HG03095 (cell line): ENCODE measurements around the gene DENND1A.
"Not testable (repeated sequence)": the region's sequence is repeated elsewhere in the genome, so short reads cannot be mapped to it uniquely, and the experiment has no call there.

Experiments used
- ATAC-seq: cut with Tn5 transposase; IDR thresholded peaks from one replicate; pipeline ENCODE4 v1.9.1; 2021; ENCODE audit warnings: moderate library complexity; ENCODE audit not compliant: unreplicated experiment

Gene DENND1A

DNA sequence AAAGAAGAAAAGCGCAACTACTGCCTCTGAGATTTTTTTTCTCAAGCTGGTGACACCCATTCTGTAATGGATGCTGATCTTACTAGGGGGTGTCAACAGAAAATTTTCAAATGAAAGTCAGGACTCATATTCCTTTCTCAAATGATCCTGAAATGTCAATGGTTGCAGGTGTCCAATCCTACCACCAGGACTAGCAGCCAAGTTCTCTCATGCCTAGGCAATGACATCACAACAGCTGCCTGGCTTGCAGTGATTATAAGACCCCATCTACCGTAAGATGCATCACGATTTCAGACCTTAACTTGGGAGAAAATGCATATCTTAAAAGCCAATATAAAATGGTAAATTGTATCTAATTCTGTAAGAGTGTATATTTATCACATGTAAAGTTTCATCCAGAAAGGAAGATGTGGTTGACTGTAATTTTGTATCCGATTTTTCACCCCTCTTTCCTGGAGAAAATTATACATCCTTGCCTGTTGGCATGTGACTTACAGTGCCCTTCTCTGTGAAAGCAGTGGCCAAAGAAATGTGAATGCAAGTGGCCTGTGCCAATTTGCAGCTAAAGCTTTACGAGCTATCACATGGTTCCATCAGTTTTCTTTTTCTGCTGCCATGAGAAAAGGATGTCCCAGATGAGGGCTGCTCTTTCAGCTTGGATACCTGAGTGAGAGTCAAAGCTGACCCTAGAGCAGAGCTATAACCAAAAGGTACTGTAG lies 104.4 kb downstream of the DENND1A start:
- no peak for ATAC-seq

DNA sequence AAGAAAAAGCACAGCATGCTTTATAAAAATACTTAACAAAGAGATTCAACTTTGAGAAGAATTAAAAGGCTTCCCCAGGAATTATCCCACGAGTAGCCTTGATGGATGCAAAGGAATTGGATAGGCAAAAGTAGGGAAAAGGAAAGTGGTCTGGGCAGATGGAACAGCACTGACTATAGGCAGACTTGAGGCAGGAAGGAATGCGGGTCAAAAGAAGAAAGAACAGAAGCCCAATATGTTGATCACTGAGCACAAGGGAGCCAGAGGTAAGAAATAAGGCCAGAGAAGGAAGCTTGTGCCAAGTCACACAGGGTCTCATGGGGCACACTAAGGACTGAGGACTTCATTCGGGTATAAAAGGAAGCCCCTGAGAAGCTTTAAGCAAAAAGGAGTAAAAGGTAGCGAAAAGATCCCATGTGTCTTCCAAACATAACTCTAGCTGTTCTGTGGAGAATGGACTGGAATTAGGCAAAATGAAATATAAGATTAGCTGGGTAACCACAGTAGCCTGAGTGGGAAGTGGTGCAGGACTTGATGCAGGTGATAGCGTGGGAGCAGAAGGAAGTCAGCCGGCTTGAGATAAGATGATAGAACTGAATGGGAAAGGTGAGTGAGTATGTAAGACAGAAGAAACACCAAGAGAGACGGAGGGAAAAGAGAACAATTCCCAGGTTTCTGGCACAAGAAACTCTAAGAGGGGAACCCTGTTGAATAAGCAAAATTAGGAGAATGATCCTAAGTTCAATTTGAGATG lies 106.6 kb downstream of the DENND1A start:
- ATAC-seq, result no peak

DNA sequence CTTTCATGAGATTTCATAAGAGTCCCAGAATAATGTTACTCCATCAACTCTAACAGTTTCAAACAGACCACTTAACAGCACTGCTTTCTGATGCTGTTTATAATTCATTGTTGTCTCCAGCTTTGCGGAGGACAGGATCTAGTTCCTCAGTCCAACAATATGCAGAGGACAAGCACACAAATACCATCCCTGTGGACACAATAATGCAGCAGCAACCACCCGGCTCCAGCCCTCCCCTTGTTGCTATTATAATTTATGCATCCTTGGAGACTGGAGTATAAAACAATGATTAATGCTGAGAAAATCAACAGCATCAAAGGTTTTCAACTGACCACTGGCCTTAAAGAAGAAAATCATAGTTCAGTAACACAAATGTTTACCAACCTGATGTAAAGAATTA lies 108.3 kb downstream of the DENND1A start:
- no peak for ATAC-seq

DNA sequence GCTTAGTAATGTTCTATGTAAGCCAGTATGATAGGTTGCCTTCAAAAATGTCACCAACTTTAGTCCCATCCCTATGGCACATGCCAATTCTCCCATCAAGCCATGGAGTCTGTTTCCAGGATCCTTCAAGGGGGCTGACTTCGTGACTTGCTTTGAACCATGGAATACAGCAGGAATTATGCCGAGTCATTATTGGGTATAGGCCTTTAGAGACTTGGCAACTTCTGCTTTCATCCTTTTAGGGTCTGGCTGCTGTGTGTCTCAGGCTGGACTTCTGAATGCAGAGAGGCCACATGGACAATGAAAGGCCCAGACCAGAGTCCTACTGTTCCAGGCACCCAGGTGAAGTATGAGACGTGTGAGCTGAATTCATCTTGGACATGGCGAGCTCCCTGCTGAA lies 109.8 kb downstream of the DENND1A start:
- ATAC-seq, result no peak

DNA sequence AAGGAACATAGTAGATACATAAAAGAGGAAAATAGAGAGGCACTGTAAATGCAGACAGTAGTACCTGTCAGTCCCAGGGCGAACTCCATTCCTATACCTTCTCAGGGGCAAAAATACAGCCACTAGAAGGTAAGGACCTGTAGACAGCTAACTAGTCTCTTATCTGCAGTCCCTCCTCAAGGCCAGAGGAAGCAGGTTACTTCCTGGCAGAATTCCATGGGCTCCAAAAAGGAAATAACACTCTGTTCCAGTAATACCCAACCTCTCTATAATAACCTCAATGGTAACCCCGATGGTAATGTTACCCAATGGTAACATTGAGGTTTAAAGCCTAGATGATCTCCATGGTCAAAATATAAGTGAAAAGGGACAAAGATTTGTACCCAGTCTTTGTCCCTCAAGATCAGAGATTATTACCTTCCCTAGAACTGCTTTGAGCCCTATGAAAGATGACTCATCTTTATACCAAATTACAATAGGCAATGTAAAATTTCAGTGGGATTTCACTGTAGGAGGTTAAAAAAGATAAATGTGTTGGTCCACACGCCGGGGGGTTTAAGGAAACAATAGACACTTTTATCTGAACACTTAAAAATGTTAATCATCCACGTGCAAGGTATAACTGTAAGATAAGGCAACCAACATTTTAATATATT lies 113.0 kb downstream of the DENND1A start:
- no peak for ATAC-seq

DNA sequence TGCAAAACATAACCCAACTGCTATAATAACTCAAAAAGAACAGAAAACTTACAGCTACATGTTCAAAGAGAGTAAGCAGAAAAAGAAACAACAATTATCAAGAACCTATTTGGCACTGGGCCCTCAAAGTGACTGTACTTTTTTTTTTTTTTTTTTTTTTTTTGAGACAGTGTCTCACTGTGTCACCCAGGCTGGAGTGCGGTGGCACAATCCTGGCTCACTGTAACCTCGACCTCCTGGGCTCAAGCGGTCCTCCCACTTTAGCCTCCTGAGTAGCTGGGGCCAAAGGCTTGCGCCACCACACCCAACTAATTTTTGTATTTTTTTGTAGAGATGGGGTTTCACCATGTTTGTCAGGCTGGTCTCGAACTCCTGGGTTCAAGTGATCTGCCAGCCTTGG lies 114.1 kb downstream of the DENND1A start:
- not testable (repeated sequence) for ATAC-seq

DNA sequence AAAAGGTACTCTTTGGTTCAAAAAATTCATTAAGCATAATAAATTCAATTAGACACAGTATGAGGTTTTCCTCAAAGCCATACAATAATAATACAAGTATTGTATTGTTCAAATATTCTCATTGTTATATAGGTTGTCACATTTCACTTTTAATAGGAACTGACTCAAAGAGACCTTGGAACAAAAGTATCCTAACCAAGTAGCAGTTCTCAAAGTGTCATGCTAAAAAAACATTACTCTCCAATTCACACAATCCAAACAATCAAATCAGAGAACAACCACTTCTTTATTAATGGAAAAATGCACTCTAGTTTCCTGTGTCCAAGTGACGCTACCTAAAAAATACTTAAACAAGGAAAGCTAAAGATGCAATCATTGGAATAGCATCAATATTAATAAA lies 115.4 kb downstream of the DENND1A start:
- ATAC-seq, result no peak

DNA sequence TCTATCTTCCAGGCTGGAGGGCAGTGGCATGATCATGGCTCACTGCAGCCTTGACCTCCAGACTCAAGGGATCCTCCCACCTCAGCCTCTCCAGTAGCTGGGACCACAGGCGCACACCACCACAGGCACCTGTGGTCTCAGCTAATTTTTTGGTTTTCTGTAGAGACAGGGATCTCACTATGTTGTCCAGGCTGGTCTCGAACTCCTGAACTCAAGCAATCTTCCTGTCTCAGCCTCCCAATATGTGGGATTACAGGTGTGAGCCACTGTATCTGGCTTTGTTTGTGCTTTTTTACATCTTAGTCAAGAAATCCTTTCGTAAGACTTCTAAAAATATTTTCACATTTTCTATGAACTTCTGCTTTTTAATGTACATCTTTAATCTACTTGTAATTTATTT lies 116.9 kb downstream of the DENND1A start:
- no peak for ATAC-seq

DNA sequence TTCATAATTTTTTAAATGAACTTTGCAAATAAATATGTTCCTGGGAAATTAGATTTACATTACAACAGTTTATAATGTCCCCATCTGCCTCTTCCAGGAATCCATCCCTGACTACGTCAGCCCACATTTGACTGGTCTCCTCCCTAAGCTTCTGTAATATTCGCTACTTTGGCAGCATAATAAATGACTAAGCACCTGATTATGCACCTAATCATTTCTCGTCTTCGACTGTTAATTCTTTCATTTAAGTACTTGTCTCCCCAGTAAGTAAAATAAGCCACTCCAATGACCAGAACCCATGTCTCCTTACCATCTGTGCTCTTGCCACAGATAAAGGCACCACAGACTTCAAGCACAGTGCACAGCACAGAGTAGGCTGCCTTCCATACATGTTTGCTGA lies 122.7 kb downstream of the DENND1A start:
- no peak for ATAC-seq

DNA sequence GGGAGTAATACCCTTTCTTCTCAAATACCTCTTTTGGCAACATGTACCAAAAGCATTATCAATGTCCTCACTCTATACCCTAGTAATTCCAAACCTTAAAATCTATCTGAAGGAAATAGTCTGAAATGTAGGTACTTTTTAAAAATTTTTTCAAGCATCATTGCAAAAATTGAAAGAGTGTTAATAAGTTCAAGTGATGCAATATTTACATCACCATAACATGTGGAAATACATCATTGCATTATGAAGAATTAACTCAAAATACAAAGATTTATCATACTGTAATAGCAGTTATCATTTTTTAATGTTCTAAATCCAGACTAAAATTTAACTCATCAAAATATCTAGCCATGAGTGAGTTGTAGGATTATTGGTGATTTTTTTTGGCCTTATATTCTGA lies 123.1 kb downstream of the DENND1A start:
- no peak for ATAC-seq

DNA sequence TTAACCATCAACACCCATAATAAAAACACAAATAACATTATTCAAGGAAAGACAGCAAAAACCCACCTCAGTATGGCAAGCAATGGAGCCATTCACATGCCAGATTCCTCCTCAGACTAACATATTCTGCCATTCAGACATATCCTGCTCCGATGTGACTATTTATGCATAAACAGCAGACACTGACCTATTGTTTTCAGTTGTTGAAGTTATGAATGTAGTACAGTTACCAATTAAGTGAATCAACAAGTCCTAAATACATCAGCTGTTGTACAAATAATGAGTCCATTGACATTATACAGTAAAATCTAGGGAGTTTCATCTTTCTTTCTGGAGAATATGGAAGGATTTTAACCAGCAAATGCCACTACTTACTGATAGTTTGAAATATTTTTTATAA lies 131.7 kb downstream of the DENND1A start:
- no peak for ATAC-seq

DNA sequence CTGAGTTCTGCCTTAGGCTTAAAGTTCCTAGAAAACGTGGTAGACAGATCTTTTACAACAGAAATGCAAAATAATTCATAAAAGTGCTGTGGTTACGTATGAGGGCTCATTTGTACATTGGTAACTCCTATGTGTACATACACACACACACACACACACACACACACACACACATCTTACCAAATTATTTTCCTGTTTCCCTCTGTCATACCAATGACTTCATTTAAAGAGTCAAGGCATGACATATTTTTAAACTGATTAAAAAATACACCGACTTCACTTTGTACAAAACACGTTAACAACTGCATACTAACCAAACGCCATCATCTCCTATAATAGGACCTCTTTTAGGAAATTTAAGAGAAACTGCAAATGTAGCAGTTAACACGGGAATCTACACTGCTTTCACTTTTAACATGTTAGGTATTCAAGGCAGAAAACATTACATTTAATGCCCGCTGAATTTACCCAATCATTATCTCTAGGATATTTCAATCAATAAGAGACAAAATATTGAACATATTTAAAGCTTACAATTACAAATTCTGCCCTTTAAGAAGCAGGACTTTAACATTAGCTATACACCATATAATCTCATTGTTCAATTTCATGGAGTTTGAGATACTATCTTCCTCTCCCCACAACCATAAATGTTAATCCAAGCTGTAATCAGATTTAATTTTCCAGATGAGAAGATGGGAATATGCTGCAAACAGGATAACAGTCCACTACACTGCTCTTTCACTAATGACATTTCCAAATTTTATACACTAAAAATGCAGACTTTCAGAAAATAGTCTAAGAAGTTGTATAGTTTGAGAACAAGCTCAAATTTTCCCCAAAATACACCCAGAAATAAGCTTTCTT lies 133.1 kb downstream of the DENND1A start:
- no peak for ATAC-seq

DNA sequence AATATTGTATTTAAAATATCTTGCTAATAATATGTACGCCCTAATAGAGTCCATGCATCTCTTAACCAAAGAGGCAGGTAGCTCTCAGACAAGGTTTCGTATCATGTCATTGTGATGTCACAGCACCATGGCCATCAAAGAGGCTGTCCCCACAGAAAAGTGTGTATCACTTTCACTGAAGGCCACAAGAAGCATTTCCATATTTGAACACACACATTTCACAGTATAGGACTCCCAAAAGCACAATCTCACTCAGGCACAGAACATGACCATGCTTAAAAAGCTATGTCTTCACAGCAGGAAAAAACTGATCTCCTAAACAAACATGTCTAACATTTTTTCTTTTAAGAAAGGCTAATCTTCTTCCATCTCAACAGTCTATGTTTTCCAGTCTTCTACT lies 133.8 kb downstream of the DENND1A start:
- ATAC-seq, result no peak

DNA sequence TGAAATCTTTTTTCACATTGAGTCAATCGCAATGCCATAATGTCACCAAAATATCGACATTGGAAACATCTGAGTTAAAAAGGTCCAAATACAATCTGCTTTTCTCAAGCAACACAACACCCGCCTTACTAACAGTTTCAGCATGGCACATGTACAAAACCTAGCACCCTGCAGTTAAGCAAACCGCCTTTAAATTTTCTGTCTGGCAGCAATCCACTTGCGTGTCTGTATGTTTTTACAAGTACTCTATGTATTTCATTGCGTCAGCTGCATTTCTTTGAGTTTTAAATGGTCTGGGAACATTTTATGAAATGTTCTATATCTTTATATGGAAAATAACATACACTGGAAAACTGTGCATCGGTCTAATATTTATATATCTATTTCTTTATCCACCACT lies 134.6 kb downstream of the DENND1A start:
- no peak for ATAC-seq

DNA sequence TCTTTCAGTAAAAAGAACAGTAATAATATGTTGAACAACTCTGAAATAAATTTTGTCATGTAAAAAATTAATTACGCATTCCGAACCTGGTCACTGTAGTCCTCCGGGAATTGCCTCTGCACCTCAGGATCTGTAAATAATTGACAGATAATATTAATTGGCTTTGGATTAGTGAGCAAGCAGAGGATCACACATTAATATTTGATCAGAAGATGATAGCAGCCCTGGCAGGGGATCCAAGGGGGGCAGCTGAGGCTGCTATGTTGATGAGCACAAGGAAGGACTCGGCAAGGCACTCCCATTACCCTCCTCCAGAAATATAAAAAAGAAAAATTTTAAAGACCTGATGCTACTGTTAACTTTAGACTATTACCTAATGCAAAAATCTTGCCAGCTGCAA lies 137.4 kb downstream of the DENND1A start:
- no peak for ATAC-seq

DNA sequence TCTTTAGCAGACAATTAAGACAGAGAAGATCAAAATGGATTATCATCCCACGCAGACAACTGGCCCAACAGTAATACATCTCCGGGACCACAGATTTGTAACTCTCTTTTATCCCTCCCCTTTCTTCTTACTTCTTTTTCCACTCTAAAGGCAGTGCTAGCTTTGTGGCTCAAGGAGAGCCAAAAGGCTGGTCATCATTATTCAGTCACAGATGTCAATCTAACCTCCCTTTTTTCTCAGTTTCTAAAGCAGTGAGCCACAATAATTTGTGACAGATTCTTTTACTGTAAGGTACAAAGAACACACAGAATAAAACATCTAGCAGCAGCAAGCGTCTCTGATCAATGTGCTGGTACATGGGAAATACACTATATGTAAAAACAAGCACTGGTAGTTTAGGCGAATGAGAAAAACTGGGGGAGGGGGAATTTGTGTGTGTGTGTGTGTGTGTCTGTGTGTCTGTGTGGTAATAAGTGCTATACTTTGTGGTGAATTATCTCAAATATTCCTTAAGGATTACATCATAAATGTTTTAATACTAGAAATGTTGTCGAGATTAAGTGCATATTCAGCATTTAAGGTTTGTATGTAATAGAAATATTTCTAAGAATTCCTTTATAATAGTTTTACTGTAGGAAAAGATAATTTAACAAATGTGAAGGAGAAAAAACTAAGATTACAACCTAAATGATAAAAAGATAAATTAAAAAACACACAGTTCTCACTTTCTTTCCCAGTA lies 140.2 kb downstream of the DENND1A start:
- ATAC-seq, result no peak

DNA sequence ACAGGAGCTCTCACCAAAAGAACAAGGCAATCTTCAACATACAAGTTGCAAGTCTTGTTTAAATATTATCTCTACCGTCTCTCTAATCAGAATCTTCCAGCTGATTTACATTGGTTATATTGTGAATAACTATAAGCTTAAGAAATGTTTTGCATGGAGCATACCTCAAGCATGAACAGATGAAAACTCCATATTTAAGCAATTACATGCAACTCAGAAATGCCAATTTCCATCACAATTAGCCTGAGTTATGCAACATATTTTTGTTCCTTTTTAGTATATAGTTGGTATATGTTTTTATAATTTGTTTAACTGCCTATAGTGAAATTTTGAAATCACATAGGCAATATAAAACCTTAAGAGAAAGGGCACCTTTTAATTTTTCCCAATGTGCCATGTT lies 142.5 kb downstream of the DENND1A start:
- ATAC-seq, result no peak

DNA sequence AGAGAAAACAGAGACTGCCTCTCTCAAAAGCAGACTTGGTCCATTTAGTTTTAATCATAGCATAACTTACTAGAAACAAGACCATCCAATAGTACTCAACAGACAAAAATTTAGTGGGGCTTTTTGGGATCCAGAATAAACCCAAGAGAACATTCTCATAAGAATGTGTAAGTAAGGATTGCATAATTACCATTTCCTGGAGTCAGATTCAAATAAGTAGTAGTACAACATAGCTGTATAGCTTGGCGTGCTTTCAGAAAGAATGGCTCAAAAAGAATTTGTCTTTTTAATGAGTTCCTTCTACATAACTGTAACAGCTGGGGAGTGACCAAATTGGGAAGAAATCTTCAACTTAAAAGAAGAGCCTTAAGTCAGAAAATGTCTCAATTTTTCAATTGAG lies 145.4 kb downstream of the DENND1A start:
- no peak for ATAC-seq

DNA sequence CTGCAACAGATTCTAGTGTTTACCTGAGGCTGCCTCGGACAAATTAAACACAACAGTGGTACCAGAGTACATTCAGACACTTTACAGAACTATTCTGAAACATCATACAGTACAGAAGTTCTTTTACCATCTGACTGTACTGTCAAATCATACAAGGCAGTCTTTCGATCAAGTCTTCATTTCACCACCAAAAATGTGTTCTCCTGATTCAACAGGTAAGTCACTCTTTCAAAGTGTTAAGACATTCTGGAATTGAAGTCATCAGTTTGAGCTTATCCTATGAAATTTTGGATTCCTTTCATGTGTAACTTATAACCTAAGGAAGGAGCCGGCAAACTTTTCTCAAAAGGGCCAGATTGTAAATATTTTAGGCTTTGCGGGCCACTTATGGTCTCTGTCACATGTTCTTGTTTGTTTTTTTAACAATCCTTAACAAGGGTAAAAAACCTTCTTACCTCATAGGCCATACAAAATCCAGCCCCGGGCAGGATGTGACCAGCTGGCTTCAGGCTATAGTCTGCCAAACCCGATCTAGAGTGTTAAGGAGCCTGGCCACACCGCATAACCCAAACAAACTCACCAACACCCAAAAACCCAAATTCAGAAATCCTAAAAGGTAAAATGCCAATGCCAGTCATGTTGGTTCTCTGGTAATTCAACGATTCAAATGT lies 151.6 kb downstream of the DENND1A start:
- no peak for ATAC-seq
